ENCODE measurements around the gene PLA2G6. TPM values are rescaled to one million over a fixed set of nuclear protein-coding genes. Genes with fewer than 3 reads are reported as not detected.

The PLA2G6 gene
- total RNA-seq, 2 experiments from 2014 or later = 33.9 to 83.9 TPM

DNA sequence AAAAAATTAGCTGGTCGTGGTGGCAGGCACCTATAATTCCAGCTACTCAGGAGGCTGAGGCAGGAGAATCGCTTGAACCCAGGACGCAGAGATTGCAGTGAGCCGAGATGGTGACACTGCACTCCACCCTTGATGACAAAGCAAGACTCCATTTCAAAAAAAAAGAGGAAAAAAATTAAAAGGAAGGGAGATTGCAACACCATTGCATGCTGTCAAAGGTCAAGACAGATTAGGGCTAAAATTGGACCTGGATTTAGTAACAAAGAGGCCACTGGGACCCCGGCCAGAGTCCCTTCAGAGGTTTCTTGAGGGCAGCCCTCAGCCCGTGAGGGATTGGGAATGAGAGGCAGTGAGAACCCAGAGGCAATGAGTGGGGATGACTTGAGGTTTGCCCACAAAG, 11.9 kb upstream of the PLA2G6 start:
- intact Hi-C loops (cut with micrococcal nuclease; ENCODE audit: unreplicated experiment) = no loop called here

GRCh38 chr22:38192475-38192863, 10.8 kb upstream of the PLA2G6 start:
- intact Hi-C loops (cut with micrococcal nuclease; ENCODE audit: unreplicated experiment) = no loop called here
- Histone ChIP-seq H2AFZ (ENCODE audit: low read length) (no peak overlapping the region), H3K4me3 (ENCODE audit: low read depth, low read length, poor library complexity, severe bottlenecking) (no peak overlapping the region), H3K9me2 (ENCODE audit: insufficient read depth, low read length) (no peaks in the 10 kb centered on the region), H4K20me1 (ENCODE audit: insufficient read depth, low read length) (no peaks in the 10 kb centered on the region), H3K36me3 (ENCODE audit: insufficient read depth, low read length) (no peaks in the 10 kb centered on the region), H3K4me2 (ENCODE audit: low read length) (no peak overlapping the region), H3K9me3 (ENCODE audit: low read length) (no peaks in the 10 kb centered on the region), H3K4me1 (ENCODE audit: insufficient read depth, low read length, poor library complexity, severe bottlenecking) (no peaks in the 10 kb centered on the region), H3K79me2 (ENCODE audit: insufficient read depth, low read depth, low read length) (no peaks in the 10 kb centered on the region), H3K27ac (ENCODE audit: low read depth, low read length, poor library complexity, severe bottlenecking) (no peak overlapping the region)
- POLR2A ChIA-PET = interaction anchor here (0.9 kb wide), 1 partner anchor 11 kb away, joined by 3 read pairs; the partner anchor contains the start of gene PLA2G6
- CTCF ChIA-PET (ENCODE audit: unreplicated experiment) = no interaction called here
- BruUV-seq (replicated peaks) = no TSS peak
- DNase-seq (ENCODE audit: low spot score) = no peak
- TF ChIP-seq, protein P1, sequence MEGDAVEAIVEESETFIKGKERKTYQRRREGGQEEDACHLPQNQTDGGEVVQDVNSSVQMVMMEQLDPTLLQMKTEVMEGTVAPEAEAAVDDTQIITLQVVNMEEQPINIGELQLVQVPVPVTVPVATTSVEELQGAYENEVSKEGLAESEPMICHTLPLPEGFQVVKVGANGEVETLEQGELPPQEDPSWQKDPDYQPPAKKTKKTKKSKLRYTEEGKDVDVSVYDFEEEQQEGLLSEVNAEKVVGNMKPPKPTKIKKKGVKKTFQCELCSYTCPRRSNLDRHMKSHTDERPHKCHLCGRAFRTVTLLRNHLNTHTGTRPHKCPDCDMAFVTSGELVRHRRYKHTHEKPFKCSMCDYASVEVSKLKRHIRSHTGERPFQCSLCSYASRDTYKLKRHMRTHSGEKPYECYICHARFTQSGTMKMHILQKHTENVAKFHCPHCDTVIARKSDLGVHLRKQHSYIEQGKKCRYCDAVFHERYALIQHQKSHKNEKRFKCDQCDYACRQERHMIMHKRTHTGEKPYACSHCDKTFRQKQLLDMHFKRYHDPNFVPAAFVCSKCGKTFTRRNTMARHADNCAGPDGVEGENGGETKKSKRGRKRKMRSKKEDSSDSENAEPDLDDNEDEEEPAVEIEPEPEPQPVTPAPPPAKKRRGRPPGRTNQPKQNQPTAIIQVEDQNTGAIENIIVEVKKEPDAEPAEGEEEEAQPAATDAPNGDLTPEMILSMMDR (conservative IDR thresholded peaks at IDR 0.05; ENCODE audit: low read length) = no peak

More for the DNA sequence above, 11.9 kb upstream of the PLA2G6 start:
- Histone ChIP-seq H3K4me3 (ENCODE audit: low read depth, low read length, poor library complexity, severe bottlenecking) (no peak overlapping the region), H2AFZ (ENCODE audit: low read length) (no peak overlapping the region), H4K20me1 (ENCODE audit: insufficient read depth, low read length) (no peaks in the 10 kb centered on the region), H3K9me3 (ENCODE audit: low read length) (no peaks in the 10 kb centered on the region), H3K9me2 (ENCODE audit: insufficient read depth, low read length) (no peaks in the 10 kb centered on the region), H3K4me1 (ENCODE audit: insufficient read depth, low read length, poor library complexity, severe bottlenecking) (no peaks in the 10 kb centered on the region), H3K79me2 (ENCODE audit: insufficient read depth, low read depth, low read length) (no peaks in the 10 kb centered on the region), H3K27ac (ENCODE audit: low read depth, low read length, poor library complexity, severe bottlenecking) (no peak overlapping the region), H3K36me3 (ENCODE audit: insufficient read depth, low read length) (no peaks in the 10 kb centered on the region), H3K4me2 (ENCODE audit: low read length) (no peak overlapping the region)
- no TSS peak for BruUV-seq (replicated peaks)
- DNase-seq (ENCODE audit: low spot score) = no peak
- CTCF ChIA-PET (ENCODE audit: unreplicated experiment) = no interaction called here
- POLR2A ChIA-PET = interaction anchor here (1.7 kb wide), 1 partner anchor 10 kb away, joined by 3 read pairs; no protein-coding TSS in a partner anchor
- no peak for TF ChIP-seq EZH2phosphoT487 (IDR thresholded peaks at IDR 0.05; ENCODE audit: borderline replicate concordance, low read depth, low read length)
- TF ChIP-seq, protein P1 (conservative IDR thresholded peaks at IDR 0.05; ENCODE audit: low read length) = no peak

DNA sequence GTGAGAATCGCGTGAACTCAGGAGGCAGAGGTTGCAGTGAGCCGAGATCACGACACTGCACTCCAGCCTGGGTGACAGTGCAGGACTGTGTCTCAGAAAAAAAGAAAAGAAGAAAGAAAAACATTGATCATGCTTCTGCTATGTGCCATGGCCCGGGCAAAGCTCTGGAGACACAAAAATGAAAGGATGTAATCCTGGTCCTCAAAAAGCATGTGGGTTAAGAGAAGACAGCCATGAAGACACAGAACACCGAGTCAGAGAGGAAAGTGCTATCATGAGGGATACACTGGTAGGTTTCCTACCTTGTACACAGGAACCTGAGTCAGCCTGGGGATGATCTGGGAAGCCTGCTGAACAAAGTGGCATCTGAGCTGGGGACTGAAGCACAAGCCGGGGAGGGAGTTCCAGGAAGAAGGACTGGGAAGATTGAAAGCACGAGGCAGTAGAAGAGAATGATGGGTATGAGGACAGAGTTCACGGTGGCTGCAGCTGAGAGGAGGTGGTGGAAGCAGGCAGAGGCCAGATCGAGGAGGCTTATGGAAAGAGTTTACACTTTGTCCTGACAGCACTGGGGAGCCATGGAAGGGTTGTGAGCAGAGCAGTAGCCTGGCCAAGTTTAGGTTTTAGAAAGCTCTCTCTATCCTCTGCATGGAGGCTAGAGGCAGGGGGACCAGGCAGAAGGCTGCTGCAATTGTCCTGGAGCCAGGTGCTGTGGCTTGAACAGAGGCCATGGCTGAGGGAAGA, 10.3 kb upstream of the PLA2G6 start:
- BruUV-seq (replicated peaks) = no TSS peak
- H3K4me1 ChIP-seq (ENCODE audit: insufficient read depth, low read length, poor library complexity, severe bottlenecking) = no peaks in the 10 kb centered on the region

More for the DNA sequence above, 10.3 kb upstream of the PLA2G6 start:
- H3K27ac ChIP-seq (ENCODE audit: low read depth, low read length, poor library complexity, severe bottlenecking) = no peak overlapping the region
- H3K4me3 ChIP-seq (ENCODE audit: low read depth, low read length, poor library complexity, severe bottlenecking) = no peak overlapping the region
- no peak overlapping the region for H2AFZ ChIP-seq (ENCODE audit: low read length)
- DNase-seq (ENCODE audit: low spot score) = no peak
- CTCF ChIA-PET (ENCODE audit: unreplicated experiment) = no interaction called here
- intact Hi-C loops (cut with micrococcal nuclease; ENCODE audit: unreplicated experiment) = no loop called here
- no peaks in the 10 kb centered on the region for H4K20me1 ChIP-seq (ENCODE audit: insufficient read depth, low read length)
- no peaks in the 10 kb centered on the region for H3K9me3 ChIP-seq (ENCODE audit: low read length)
- no peak overlapping the region for H3K4me2 ChIP-seq (ENCODE audit: low read length)
- no peaks in the 10 kb centered on the region for H3K9me2 ChIP-seq (ENCODE audit: insufficient read depth, low read length)
- no peaks in the 10 kb centered on the region for H3K36me3 ChIP-seq (ENCODE audit: insufficient read depth, low read length)
- TF ChIP-seq, protein P1 (conservative IDR thresholded peaks at IDR 0.05; ENCODE audit: low read length) = no peak
- TF ChIP-seq EZH2phosphoT487 (IDR thresholded peaks at IDR 0.05; ENCODE audit: borderline replicate concordance, low read depth, low read length) = no peak
- H3K79me2 ChIP-seq (ENCODE audit: insufficient read depth, low read depth, low read length) = no peaks in the 10 kb centered on the region
- POLR2A ChIA-PET = interaction anchor here (0.9 kb wide), 1 partner anchor 10 kb away, joined by 3 read pairs; the partner anchor contains the start of gene PLA2G6

Measured in OCI-LY7 (cell line).